Right forelimb (tissue), 1 donor: ENCODE measurements around the gene RPS27L.
"Not testable (repeated sequence)": the region's sequence is repeated elsewhere in the genome, so short reads cannot be mapped to it uniquely, and the experiment has no call there.

Source experiments
- DNase-seq: peaks from one replicate; pipeline ENCODE4 v3.0.0-alpha.2; 2018

Gene RPS27L

GRCh38 chr15:63135281-63135680 is 22.0 kb downstream of the RPS27L start:
- no peak for DNase-seq

- no peak for DNase-seq
These were observed 22.9 kb downstream of the RPS27L start for GRCh38 chr15:63134245-63134985.

- DNase-seq: no peak
These were observed 23.5 kb downstream of the RPS27L start for GRCh38 chr15:63133786-63134185.

- DNase-seq: no peak
These were observed 30.6 kb downstream of the RPS27L start for GRCh38 chr15:63126726-63127125.

GRCh38 chr15:63124506-63124905 is 32.8 kb downstream of the RPS27L start:
- no peak for DNase-seq

GRCh38 chr15:63122002-63122875 is 35.0 kb downstream of the RPS27L start:
- DNase-seq: peak; percentile 85

- peak; percentile 93 for DNase-seq
These were observed 35.8 kb downstream of the RPS27L start, which contains the start of gene LACTB for GRCh38 chr15:63121382-63122001. LACTB (plus strand) TSS chr15:63121861; CDS start chr15:63121872, 11 bp downstream.

- no peak for DNase-seq
These were observed 38.4 kb downstream of the RPS27L start for GRCh38 chr15:63118854-63119253.

- no peak for DNase-seq
These were observed 42.8 kb downstream of the RPS27L start for GRCh38 chr15:63114465-63114864.

GRCh38 chr15:63112871-63113270 is 44.4 kb downstream of the RPS27L start:
- DNase-seq: no peak

- DNase-seq: no peak
These were observed 45.8 kb downstream of the RPS27L start for GRCh38 chr15:63111481-63111880.

- DNase-seq: no peak
These were observed 46.8 kb downstream of the RPS27L start for GRCh38 chr15:63110428-63111026.

GRCh38 chr15:63109920-63110319 is 47.4 kb downstream of the RPS27L start:
- no peak for DNase-seq

GRCh38 chr15:63109498-63109897 is 47.8 kb downstream of the RPS27L start:
- DNase-seq: no peak

GRCh38 chr15:63107895-63108546 is 49.3 kb downstream of the RPS27L start:
- DNase-seq: peak; percentile 63

GRCh38 chr15:63105354-63105753 is 51.9 kb downstream of the RPS27L start:
- DNase-seq: not testable (repeated sequence)

GRCh38 chr15:63104727-63105126 is 52.5 kb downstream of the RPS27L start:
- no peak for DNase-seq

GRCh38 chr15:63103416-63103815 is 53.9 kb downstream of the RPS27L start:
- DNase-seq: no peak

- DNase-seq: not testable (repeated sequence)
These were observed 57.7 kb downstream of the RPS27L start for GRCh38 chr15:63099581-63099980.

- not testable (repeated sequence) for DNase-seq
These were observed 58.4 kb downstream of the RPS27L start for GRCh38 chr15:63098901-63099300.
